RKO (cell line): ENCODE results near the gene HOXA9.

ENCODE experiments used
- DNase-seq: peaks from one replicate; pipeline ENCODE4 v3.0.0-alpha.2; 2016; ENCODE audit warnings: low spot score

Gene HOXA9

DNA sequence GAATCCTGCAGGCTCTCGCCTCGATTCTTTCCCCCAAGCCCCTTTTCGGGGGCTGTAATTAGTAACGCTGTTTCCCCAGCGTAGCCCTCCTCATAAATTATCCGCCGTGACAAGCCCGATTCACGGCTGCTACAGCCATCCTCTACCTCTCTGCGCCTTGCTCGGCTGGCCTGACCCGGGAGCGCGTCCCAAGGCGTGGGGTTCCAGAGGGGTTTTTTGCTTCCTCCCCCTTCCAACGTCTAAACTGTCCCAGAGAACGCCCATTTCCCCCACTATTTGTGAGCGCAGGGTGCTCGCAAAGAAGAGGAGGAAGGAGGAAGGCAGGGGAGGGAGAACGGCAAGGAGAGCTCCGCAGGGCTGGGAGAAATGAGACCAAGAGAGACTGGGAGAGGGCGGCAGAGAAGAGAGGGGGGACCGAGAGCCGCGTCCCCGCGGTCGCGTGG lies 22.7 kb downstream of the HOXA9 start:
- peak; percentile 34 for DNase-seq

DNA sequence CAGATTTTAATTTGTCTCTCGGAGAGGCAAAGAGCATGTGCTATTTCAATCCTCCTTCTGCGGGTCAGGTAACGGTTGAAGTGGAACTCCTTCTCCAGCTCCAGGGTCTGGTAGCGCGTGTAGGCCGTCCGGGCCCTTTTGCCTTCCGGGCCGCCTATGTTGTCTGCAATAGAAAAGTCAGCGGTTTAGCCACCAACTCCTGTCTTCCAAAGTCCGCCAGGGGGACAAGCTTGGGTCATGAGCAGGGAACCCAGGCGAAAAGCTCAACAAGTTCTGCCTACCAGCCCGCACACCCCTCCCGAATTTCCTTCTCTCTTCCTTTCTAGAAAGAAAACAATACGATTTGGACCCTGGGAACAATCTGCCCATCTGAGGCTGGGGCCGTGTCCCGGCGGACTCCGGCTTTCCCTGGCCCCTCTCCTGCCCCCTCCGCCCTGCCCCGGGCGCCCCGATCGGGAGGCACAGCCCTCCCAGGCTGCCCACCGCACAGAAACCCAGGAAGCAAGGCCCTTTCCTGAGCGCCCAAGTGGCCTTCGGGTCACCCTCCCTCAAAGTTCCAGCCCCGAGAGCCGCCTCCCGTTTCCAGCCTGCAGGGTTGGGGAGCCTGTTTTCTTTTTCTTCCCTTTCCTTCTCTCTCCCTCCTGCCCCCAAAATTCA lies 23.3 kb downstream of the HOXA9 start:
- peak; percentile 87 for DNase-seq

DNA sequence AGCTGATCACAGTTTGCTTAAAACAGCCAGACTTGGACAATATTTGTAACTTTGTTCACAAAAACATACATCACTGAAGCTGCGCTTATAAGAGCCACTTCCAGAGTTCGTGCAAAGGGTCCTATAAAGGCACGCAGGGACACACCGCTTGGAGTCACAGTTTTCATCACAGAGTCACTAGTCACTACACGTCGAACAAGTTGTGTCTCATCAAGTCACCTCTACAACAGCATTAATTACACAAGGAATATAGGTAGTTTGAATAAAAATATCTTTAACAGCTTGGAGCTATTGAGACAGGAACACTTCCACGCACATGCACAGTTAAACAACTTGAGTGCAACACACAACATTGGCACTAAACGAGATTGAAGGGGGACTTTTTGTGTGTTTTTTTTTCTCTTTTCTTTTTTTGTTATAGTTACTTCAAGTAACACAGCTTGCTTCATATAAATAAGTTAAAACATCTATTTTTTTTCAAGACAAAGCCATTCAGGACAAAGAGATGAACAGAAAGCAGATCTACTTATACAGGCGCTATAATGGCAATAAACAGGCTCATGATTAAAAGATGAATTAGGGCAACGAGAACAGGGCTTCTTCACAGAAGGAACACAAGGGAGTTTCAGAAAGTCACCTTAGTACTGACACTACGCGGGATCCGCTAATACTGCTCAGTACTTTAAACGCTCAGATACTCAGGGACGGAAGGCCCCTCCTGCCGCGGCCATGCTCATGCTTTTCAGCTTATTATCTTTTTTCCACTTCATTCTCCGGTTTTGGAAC lies 24.0 kb downstream of the HOXA9 start:
- DNase-seq = peak; percentile 32

DNA sequence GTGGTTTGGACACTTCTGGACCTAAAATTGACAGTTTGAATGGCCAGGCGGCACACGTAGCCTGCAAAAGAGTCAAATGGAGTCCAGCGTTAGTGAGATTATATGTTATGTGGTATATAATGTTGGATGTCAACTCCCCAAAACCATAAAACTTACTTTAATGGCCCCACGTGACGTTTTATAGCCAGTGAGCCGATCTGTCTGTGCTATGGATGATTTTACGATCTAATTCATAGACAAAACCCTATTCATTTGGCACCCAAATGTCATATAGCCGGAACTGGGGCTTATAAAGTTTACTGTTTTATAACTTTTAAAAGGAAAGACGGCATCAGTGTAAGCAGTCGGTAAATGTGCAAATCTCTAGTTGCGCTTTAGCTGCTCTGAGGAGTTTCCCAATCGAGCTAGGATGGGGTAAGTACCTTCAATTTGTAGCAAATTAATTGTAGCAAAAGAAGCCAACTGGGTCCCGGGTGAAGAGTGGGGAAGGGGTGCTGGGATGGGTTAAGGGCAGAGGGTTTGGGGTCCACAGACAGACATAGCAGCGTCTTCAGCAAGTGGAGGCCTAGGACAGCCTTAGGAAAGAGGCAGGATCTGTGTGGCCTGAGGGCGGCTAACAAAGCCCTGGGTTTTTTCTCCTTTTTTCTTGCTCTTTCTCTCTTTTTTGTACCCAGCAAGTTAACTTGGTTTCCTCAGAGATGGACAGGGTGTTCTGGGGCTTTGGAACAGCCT lies 25.0 kb downstream of the HOXA9 start:
- no peak for DNase-seq

DNA sequence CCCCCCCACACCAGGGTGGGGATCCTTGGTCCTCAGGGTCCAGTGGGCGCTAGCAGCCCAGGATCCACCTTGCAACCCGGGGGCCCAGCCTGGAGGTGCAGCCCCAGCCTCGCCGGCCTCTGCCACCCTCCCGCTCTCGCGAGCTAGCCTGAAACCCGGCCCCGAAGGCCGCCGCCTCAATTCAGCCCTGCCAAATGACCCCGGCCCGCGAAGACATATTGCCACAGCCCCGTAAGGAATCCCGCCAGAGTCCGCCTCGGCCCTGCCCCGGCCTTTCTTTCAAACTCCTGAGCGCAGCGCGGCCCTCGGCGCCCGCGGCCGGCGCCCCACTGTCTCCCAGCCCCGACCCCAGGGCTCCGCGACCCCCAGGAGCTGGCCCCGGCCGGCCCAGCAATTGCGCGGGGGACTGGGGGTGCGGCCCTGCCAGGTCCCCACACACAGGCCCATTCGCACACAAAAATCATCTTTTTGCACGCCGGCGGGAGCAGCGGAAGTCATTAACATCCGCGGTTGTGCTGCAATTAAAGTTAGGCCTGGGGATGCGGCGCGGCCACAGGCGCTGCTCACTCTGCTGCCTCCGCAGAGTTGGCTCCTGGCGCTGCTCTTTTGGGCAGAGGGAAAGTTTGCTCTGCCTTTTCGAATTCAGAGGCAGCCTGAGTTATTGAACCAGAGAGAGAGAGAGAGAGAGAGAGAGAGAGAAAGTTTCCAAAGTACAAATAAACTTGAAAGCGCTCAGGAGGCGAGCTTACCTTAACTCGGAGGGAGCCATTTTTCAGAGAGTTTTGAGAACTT lies 25.8 kb downstream of the HOXA9 start:
- no peak for DNase-seq

DNA sequence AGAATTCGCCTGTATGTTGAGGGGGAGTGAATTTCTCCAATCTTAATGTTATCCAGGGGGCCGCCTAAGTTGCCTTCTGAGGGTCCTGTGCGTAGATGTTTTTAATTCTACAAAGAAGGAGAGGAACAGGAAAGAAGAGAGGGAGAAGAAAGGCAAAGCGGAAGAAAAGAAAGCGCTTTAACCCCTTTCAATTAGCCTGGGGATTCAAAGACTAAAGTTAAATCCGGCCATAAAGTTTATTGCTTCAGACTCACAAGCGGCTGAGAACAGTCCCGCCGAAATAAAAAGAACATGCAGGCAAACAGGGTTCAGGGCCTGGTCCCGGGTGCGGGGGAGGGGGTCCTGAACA lies 26.4 kb downstream of the HOXA9 start:
- no peak for DNase-seq

DNA sequence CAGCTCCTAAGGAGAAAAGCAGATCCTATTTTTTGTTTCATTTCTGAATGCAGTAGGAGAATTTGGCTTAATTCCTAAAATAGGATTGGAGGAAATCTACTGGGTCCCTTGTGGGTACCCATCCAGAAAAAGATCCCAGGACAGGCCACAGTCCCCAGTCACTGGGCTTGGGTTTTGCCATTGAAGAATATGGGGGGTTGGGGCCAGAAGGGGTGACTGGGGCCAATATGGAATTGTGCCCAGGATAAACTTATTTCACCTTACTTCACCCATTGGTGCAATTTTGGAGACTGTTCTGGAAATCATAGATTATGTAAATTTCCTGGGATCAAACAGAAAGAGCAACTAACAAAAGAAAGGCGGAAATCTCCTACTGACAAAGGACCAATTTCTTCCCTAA lies 26.9 kb downstream of the HOXA9 start:
- DNase-seq = no peak

DNA sequence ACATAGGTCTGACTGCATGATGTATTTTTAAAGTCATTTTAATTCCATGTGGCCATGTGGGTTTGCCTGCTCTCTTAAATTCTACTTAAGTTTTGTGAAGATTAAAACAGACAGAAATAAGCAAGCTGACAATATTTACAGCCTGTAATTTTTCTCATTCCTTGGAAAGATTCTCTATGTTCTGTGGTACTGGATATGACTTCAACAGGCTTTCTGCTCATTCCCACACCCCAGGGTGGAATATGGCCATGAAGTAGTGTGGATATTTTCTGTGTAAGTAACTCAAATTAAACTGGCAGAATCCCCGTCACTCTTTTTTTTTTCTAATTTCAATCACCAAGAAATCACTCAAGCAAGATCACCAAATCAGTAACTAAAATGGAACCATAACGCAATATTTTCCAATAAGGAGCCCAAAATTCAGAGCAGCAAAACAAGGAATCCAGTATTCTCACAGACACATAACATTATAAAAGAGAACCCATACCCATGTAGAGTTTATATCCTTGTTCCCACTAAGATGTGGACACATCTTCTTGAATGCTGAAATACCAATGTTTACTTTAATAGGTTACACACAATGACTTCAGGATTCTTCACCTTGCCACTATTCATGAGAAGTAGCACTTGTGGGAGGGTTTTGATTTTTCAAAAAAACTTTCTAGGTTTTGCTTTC lies 27.6 kb downstream of the HOXA9 start:
- no peak for DNase-seq

DNA sequence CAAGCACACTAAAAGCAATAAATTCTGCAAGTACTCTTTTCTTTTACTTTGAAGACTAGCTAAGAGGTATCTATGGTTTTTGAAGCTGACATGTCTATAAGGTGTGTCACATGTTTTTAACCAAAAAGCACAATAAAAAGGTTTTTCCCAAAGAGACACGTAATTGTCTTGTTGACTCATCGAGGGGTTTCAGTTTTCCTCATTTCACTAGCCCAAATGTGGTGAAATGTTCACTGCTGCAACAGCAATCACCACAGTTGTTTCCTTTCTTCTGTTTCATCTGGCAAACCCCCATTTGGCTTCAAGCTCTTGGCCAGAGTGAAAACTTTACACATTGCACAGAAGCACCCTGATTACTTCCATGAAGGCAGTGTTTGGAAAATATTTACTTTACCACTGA lies 30.9 kb downstream of the HOXA9 start:
- DNase-seq = peak; percentile 48

DNA sequence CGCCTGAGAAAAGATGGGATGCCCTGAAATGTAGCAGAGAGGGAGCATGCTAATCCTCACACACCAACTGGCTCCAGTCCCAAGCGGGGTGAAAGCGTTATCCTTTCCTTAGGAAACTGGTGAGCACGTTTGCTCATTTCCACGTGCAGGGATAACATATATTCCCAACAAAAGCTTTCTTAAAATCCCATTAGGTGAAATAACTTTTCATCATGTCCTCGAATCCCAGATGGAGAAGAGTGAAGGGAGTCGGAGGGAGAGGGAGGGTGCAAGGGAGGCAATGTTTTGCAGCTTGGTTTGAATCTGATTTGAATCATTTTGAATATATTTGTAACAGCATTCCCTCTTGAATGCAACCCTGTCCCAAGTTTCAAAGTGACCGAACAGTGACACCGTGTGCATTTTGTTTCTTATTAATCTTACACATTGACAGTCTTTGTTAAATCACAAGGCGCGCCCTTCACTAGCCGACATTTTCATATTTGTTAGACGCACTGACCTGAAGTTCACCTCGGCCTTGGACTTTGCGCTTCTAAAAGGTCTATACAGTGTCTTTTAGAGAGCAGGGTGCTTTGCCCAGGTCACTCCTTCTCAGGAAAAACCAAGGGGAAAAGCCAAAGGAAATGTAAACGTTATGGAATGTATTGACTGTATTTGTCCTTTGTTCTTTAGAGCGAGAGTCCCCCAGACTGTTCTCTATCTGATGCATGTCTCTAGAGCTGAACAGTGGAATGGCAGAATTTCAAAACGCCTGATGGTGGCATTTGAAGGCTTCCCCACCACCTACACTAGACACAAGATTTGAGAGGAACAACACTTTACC lies 31.7 kb downstream of the HOXA9 start:
- DNase-seq = no peak

DNA sequence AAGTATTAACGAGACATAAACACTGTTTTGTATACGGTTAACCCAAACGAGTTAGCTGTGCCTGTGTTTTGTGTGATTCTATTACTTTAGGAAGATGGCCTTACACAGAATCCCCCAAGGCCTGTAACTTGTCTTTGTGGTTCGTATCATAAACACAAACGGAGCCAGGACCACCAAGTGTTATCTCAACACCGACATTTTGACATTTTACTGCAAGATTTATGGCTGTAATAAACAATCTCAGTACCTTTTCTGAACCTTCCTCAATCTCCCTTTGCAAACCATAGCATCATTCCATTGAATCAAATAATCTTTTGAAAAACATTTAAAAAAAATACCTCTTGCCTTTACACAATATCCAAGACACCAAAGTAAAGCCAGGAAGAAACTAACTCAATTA lies 32.4 kb downstream of the HOXA9 start:
- no peak for DNase-seq

DNA sequence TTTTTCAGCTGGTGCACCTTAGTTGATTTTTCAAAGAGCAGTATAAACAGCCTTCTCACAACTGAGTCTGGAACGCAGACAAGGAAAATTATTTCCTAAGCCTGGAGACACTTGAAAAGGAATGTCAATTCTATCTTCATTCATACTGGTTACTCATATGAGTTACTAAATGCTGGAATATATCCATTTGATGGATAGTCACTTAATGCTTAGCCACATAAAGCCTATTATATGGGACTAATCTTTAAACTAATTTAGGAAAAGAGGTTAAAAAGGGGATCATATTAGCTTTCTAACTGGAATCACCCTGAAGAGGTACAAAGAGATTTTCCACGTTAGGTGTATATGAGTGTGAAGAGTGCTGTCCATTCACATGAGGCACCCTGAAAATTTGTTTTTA lies 33.1 kb downstream of the HOXA9 start:
- DNase-seq = no peak

DNA sequence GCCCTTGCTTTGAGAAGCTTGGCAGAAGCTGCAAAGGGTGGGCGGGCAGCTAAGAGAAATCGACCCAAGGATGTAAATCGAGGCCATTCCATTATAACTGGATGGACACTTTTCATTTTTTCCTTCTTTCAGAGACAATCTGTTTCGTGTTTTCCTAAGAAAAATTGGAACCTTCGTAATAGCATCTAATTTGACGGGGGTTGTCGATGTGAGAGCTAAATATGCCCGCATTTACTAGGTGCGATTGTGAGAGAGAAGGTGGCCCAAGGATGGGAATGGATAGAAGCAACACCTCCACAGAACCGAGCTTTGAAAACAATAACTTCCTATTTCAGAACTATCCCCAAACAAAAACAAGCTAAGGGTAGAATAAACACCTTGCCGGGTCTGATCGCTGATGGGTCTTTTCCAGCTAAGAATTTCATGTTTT lies 33.9 kb downstream of the HOXA9 start:
- no peak for DNase-seq

DNA sequence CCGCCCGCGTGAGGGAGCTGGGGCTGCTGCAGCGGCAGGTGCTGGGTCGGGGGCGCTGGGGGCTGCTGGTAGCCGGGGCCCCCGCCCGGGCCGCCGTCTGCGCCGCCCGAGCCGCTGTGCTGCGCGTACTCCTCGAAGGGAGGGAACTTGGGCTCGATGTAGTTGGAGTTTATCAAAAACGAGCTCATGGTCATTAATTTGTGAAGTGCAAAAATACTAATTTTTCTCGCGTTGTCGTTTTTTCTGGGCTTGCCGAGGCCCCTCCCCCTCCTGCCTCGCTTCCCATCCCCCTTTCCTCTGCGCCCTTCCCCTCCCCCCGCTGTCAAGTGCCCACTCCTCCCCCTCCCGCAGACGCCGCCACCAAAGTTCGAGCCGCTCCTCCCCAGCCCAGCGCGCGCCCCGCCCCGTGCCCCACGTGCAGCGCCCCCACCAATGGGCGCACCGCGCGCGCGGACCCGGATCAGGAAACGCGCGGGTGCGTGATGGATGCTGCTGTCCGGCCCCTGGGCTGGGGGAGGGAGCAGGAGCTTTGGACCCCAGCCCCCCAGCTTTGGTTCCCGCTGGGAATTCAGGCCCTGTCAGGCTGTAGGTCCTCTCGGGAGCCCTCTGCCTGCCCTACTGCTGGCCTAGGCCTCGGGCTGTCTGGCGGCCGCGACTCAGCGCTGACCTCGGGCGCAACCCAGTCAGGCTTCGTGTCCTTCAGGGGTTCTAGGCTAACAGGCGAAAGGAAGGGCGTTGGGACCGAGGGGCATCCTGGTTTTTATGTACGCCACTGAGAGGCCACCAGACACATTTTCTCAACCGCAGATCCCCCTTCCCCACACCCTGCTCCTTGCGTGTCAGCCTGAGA lies 34.6 kb downstream of the HOXA9 start, which contains the start of gene HOXA4:
Gene HOXA4 (minus strand): TSS at position 218 of the 850 bp plus-strand sequence. CDS start 24 bp downstream, at position 194.
- peak; percentile 89 for DNase-seq

DNA sequence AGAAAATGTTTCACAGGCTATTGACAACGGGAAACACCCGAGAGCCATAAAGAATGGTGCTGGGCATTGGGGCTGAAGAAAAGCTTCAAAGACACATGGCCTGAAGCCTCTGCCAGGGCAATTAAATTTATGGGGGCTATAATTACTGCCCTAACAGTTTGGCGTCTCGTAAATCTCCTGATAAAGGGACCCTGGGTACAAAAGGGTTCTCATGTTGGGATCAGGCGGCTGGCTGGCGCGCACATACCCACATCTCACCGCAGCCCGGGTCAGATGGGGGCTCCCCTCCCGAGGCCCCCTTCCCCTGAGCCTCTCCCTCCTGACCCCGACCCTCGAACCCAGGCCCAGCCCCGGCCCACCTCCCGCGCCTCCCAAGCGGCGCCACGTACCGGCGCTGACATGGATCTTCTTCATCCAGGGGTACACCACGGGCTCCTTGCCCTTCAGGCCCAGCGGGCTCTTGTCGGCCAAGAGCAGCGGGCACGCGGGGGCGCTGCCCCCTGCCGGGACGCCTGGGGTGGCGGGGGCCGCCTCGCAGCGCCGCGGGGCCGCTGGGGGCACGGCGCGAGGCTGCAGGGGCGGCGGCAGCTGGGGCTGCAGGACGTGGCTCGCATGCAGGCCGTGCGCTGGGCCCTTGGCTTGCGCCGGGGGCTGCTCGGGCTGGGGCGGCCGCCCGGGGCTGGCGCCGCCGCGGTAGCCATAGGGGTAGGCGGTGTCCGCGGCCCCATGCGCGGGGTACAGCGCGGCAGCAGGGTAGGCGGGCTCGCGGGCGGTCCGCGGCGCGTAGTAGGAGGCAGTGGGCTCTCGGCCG lies 35.4 kb downstream of the HOXA9 start:
- DNase-seq = peak; percentile 59

DNA sequence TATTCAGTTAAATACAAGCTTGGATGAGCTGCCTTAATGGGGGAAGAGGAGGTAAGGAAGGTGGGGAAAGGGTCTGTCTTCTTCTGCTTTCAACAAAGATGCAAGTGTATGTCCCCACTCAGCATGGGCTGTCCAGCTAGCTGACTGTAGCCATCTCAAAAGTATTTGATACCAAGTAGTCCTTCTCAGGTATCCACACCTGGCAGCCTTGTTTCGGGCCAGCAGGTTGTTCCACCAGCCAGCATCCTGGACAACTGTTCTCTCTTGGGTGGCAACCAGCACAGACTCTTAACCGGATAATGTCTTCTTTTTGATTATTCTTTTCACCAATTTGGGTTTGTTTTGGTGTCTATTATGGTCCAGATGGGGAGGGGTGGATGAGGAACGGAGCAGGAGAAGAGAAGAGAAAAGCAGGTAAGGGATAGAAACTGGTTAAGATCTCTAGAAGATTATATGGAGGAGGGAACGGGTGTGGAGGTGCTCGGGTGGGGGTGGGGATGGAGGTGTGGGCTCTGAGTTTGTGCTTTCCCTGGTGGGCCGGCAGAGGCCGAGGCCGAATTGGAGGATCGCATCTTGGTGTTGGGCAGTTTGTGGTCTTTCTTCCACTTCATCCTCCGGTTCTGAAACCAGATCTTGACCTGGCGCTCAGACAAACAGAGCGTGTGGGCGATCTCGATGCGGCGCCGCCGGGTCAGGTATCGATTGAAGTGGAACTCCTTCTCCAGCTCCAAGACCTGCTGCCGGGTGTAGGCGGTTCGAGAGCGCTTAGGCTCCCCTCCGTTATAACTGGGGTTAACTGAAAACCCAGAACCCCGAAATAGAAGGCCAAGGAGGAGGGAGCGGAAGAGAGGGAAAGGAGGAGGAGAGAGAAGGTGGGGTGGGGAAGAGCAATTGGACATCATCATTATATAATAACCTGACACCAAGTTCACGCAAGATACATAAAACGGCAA lies 36.3 kb downstream of the HOXA9 start:
- no peak for DNase-seq

DNA sequence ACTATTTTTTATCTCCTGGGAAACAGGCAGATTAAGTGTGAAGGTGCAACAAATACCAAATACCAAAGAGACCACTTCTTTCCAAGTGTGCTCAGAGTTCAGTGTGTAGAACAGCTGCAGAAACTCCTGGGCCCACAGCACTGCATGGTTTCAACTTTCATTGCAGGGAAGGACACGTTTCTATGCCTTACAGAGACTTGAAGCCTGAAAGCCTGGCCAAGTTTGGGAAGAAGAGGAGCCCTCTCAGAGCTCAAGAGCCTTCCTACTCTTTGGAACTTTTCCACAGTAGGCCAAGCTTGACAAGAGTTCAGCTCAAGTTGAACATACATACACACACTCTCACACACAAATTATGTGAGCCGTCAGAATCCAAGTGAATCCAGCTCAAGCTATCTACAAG lies 37.3 kb downstream of the HOXA9 start:
- DNase-seq = no peak
